ENCODE data around the gene PHACTR3. TPM values are rescaled to one million over a fixed set of nuclear protein-coding genes. Genes with fewer than 3 reads are reported as not detected.

Gene PHACTR3
- total RNA-seq, 1 donor from 2014 or later, result 8.7 TPM

DNA sequence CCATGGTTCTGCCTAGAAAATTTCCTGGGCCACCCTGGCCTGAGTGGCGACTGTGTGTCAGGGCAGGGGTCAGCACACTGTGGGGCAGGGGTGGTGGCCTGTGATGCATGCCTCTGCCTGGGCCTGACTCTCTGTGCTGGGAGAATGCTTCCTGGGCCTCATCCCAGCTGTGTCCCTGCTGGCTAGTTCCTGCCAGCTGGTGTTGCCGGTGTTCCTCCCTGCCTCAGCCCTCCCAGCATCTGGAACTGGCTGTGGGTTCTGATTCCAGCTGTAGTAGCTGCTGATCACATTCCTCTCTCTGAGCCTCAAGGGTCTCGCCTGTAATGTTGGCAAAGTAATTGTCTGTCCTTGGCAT, 227.6 kb downstream of the PHACTR3 start:
- no peak for DNase-seq (ENCODE audit: low spot score)
- TF ChIP-seq, protein P1, sequence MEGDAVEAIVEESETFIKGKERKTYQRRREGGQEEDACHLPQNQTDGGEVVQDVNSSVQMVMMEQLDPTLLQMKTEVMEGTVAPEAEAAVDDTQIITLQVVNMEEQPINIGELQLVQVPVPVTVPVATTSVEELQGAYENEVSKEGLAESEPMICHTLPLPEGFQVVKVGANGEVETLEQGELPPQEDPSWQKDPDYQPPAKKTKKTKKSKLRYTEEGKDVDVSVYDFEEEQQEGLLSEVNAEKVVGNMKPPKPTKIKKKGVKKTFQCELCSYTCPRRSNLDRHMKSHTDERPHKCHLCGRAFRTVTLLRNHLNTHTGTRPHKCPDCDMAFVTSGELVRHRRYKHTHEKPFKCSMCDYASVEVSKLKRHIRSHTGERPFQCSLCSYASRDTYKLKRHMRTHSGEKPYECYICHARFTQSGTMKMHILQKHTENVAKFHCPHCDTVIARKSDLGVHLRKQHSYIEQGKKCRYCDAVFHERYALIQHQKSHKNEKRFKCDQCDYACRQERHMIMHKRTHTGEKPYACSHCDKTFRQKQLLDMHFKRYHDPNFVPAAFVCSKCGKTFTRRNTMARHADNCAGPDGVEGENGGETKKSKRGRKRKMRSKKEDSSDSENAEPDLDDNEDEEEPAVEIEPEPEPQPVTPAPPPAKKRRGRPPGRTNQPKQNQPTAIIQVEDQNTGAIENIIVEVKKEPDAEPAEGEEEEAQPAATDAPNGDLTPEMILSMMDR (IDR thresholded peaks at IDR 0.05; ENCODE audit: unreplicated experiment), result no peak
- Mint-ChIP-seq H3K9me3 (ENCODE audit: unreplicated experiment) (no peaks in the 10 kb centered on the region), H3K27ac (ENCODE audit: unreplicated experiment) (no peak overlapping the region), H3K4me3 (ENCODE audit: unreplicated experiment) (no peak overlapping the region), H3K36me3 (ENCODE audit: low read depth, unreplicated experiment) (no peaks in the 10 kb centered on the region), H3K27me3 (ENCODE audit: unreplicated experiment) (peaks cover 6% of the 10 kb centered on the region), H3K4me1 (ENCODE audit: unreplicated experiment) (peaks cover 46% of the 10 kb centered on the region)

DNA sequence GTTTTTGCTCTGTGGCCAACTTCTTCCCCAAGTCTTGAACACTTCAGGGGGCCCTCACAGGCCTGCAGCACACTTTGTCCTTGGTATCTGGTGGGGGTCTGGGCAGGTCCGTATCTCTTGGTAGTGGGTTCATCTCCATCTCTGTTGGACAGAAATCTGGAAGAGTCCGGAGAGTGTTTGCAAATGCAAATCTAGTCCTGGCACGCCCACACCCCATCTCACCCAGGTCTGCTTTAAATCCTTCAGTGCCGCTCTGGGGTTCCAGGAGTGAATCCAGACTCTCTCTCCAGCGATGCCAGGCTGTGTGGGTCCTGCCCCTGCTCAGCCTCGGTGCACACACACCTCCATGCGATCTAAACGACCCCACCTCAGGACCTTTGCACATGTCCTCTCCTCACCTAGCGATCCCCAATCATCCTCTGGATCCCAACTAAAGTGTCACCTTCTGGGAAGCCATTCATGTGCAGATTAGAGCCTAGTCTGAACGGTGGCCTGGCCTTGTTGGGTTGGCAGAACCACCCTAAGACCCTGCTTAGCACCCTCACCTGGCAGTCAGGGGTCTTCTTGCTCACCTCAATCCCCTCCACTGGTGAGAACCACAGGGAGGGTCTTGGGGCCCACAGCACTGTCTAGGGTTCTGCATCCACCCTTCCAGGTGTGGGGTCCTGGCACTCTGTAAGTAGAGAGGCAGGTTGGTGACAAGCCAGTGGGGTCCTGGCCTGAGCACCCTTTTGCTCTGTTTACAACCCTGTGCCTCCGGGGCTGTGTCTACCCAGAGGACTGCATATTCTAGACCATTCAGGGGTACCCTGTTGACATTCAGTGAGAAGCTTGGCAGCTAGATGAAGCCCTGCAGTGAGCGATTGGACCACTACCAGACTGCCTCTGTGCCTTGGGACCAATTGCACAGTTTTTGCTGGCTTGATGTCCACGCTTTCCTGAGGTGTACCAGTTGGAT, 228.3 kb downstream of the PHACTR3 start:
- Mint-ChIP-seq H3K4me3 (ENCODE audit: unreplicated experiment) (no peak overlapping the region), H3K27ac (ENCODE audit: unreplicated experiment) (no peak overlapping the region), H3K36me3 (ENCODE audit: low read depth, unreplicated experiment) (no peaks in the 10 kb centered on the region), H3K9me3 (ENCODE audit: unreplicated experiment) (no peaks in the 10 kb centered on the region), H3K27me3 (ENCODE audit: unreplicated experiment) (peaks cover 6% of the 10 kb centered on the region), H3K4me1 (ENCODE audit: unreplicated experiment) (peaks cover 52% of the 10 kb centered on the region)
- TF ChIP-seq, protein P1 (IDR thresholded peaks at IDR 0.05; ENCODE audit: unreplicated experiment), result no peak
- no peak for DNase-seq (ENCODE audit: low spot score)

DNA sequence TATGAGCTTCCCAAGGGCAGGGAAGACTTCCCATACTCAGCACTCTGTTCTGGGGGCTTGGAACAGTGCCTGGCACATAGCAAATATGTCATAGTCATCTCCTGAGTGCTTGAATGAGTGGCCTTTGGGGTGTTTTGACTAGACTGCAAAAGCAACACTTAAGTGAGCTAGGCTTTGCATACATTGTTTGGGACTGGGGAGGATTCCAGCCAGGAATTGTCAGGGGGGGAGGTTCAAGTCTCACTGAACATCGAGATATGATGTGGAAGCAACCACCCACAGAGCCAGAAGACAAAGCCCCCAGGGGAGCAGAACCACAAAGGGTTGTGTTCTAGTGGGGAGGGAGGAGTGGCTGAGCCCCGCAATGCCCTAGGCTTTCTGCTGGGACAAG, 230.7 kb downstream of the PHACTR3 start:
- H3K27ac Mint-ChIP-seq (ENCODE audit: unreplicated experiment), result no peak overlapping the region
- H3K9me3 Mint-ChIP-seq (ENCODE audit: unreplicated experiment), result no peaks in the 10 kb centered on the region
- H3K4me3 Mint-ChIP-seq (ENCODE audit: unreplicated experiment), result no peak overlapping the region
- peaks cover 1% of the 10 kb centered on the region for H3K27me3 Mint-ChIP-seq (ENCODE audit: unreplicated experiment)
- H3K36me3 Mint-ChIP-seq (ENCODE audit: low read depth, unreplicated experiment), result no peaks in the 10 kb centered on the region
- H3K4me1 Mint-ChIP-seq (ENCODE audit: unreplicated experiment), result peaks cover 54% of the 10 kb centered on the region
- TF ChIP-seq, protein P1 (IDR thresholded peaks at IDR 0.05; ENCODE audit: unreplicated experiment), result no peak
- DNase-seq (ENCODE audit: low spot score), result no peak

DNA sequence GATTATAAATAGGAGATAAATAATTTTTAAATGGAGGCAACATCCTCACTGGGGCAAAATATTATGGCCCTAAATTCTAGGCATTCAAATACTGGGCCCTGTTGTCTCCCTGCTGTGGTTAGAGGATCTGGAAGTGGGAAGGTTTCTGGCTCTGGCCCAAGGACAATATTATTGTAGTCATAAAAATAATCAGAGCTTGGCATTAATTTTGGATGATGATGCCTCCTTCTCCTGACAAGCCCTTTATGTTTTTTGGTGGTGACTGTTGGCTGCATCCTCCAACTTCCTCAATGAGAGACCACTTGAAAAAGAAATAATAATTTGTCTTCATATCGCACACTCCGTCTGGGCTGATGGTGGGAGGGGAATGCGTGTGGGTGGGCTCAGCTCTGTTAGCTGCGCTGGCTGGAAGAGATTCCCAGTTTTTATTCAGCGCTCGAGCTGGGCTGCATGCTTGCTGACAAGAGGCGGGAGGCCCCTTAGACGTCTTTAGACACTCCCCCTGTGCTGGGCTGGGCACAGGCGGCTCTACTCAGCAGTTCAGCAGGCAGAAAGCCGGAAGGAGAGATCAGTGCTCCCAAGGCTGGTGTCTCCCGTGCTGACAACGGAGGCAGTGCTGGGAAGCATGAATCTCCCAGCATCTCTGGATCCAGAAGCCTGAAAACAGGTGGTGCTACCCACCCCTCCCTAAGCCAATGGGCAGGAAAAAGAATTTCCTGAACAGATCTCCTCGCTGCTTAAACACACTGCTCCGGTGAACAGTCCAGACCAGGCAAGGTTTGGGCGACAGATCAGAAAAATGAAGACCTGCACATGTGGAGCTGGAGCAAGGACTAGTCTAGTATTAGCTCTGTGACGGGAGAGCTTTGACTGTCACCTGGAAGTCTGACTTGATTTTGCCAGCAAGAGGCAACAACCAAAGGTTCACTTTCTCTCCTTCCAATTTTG, 231.4 kb downstream of the PHACTR3 start:
- Mint-ChIP-seq H3K4me3 (ENCODE audit: unreplicated experiment) (no peak overlapping the region), H3K27me3 (ENCODE audit: unreplicated experiment) (peaks cover 1% of the 10 kb centered on the region), H3K36me3 (ENCODE audit: low read depth, unreplicated experiment) (no peaks in the 10 kb centered on the region), H3K4me1 (ENCODE audit: unreplicated experiment) (peaks cover 51% of the 10 kb centered on the region), H3K27ac (ENCODE audit: unreplicated experiment) (no peak overlapping the region), H3K9me3 (ENCODE audit: unreplicated experiment) (no peaks in the 10 kb centered on the region)
- DNase-seq (ENCODE audit: low spot score), result peak; percentile 36
- TF ChIP-seq, protein P1 (IDR thresholded peaks at IDR 0.05; ENCODE audit: unreplicated experiment), result no peak
